T-cell (primary cell): ENCODE data around the gene HNRNPA1L2. TPM values are rescaled to one million over a fixed set of nuclear protein-coding genes. Genes with fewer than 3 reads are reported as not detected.
A peak's percentile ranks its signal among the peaks of the same experiment; 100 is the strongest.
"Not testable (repeated sequence)": the region's sequence is repeated elsewhere in the genome, so short reads cannot be mapped to it uniquely, and the experiment has no call there.

Experiments used
- ATAC-seq, 4 experiments: fragments of 200-7000 bp in 3 of 4; fragments of 150-1000 bp in 1 of 4; cut with Tn5 transposase; replicated peaks in 1 of 4; 1 replicate in 3 of 4; 2 replicates in 1 of 4; pipeline ENCODE4 v1.10.0; 2021; ENCODE audit warnings: moderate library complexity in 3 of 4, mild to moderate bottlenecking in 2 of 4, moderate number of reproducible peaks in 1 of 4
- CTCF ChIA-PET, 2 donors: fragments of 300-600 bp; sonication (Branson Sonifier 250); formaldehyde crosslinking; loops; one replicate each; lab custom pipeline; 2022; ENCODE audit warnings: antibody characterized with exemption in 2 of 2; lab: Charles Lee
- POLR2A ChIA-PET, 2 donors: fragments of 300-600 bp; sonication (Branson Sonifier 250); formaldehyde crosslinking; loops; one replicate each; lab custom pipeline; 2022; ENCODE audit warnings: antibody characterized with exemption in 2 of 2; lab: Charles Lee
- DNase-seq, 35 experiments: peaks; one replicate each; pipeline versions ENCODE4 v3.0.0 to v3.0.0-alpha.2; 2013 to 2023
- H3K27ac ChIP-seq: one replicate; pipeline ENCODE4 v1.5.1; 2013; ENCODE audit warnings: low read length
- H3K27me3 ChIP-seq, 2 experiments: replicated peaks in 1 of 2; 1 replicate in 1 of 2; 2 replicates in 1 of 2; pipeline versions ENCODE4 v1.6.1 to v1.7.0; 2013; ENCODE audit warnings: low read length in 1 of 2, mixed read lengths in 1 of 2; ENCODE audit not compliant: control insufficient read depth in 2 of 2, insufficient read depth in 2 of 2; ENCODE audit errors: extremely low read depth in 1 of 2
- H3K36me3 ChIP-seq, 2 donors: 1 replicate in 1 of 2; 2 replicates in 1 of 2; pipeline versions ENCODE4 v1.6.1 to v1.7.0; 2013; ENCODE audit warnings: low read length in 1 of 2; ENCODE audit not compliant: control insufficient read depth in 2 of 2, insufficient read depth in 1 of 2; ENCODE audit errors: extremely low read depth in 1 of 2
- H3K4me1 ChIP-seq, 2 experiments: 1 replicate in 1 of 2; 2 replicates in 1 of 2; pipeline versions ENCODE4 v1.6.1 to v1.7.0; 2013; ENCODE audit warnings: low read length in 2 of 2, mixed read lengths in 1 of 2; ENCODE audit not compliant: insufficient read depth in 2 of 2, control insufficient read depth in 1 of 2; ENCODE audit errors: extremely low read depth in 1 of 2
- H3K4me3 ChIP-seq, 2 donors: 1 replicate in 1 of 2; 2 replicates in 1 of 2; pipeline versions ENCODE4 v1.5.1 to v1.7.0; 2013; ENCODE audit warnings: mild to moderate bottlenecking in 2 of 2, low read length in 1 of 2, moderate library complexity in 1 of 2; ENCODE audit not compliant: control insufficient read depth in 1 of 2; ENCODE audit errors: extremely low read depth in 1 of 2
- H3K9me3 ChIP-seq: 2 replicates; pipeline ENCODE4 v1.7.0; 2013
- H3K27ac Mint-ChIP-seq, 2 donors: one replicate each; pipeline ENCODE4 v1.8.0; 2020 to 2021; ENCODE audit warnings: mild to moderate bottlenecking in 2 of 2, mixed read lengths in 2 of 2
- H3K27me3 Mint-ChIP-seq, 2 donors: one replicate each; pipeline ENCODE4 v1.8.0; 2021 to 2022; ENCODE audit warnings: mixed read lengths in 2 of 2
- H3K36me3 Mint-ChIP-seq: one replicate; pipeline ENCODE4 v1.8.0; 2021; ENCODE audit warnings: mixed read lengths
- H3K4me1 Mint-ChIP-seq, 3 donors: one replicate each; pipeline ENCODE4 v1.8.0; 2020 to 2022; ENCODE audit warnings: mixed read lengths in 3 of 3, mild to moderate bottlenecking in 1 of 3
- H3K4me3 Mint-ChIP-seq, 3 donors: one replicate each; pipeline ENCODE4 v1.8.0; 2020 to 2022; ENCODE audit warnings: mild to moderate bottlenecking in 3 of 3, mixed read lengths in 3 of 3, moderate library complexity in 3 of 3
- H3K9me3 Mint-ChIP-seq, 3 donors: one replicate each; pipeline ENCODE4 v1.8.0; 2020 to 2022; ENCODE audit warnings: mixed read lengths in 3 of 3
- WGBS: methylation state at CpG from one replicate; pipeline ENCODE4 v1.1.5; 2013; ENCODE audit warnings: missing lambda C conversion rate; ENCODE audit not compliant: insufficient coverage; 5-methylcytosine and 5-hydroxymethylcytosine counted together
- total RNA-seq, 35 experiments: library from RNA in 6 of 35; stranded (reverse) in 6 of 35; fragments of 120-200 nt in 1 of 35; gene quantifications; one replicate each; pipeline versions ENCODE4 v1.2.1 to v1.2.4 and lab custom pipeline; 2013 to 2026

The HNRNPA1L2 gene
- total RNA-seq, 5 donors from 2014 or later (not counting 1 experiment from before 2014, with no cell fraction given), result 14.0 to 17.1 (median 15.9) TPM

GRCh38 chr13:52609013-52609606 is 33.1 kb upstream of the HNRNPA1L2 start:
- H3K27me3 ChIP-seq, H3K4me1 Mint-ChIP-seq, H3K27ac ChIP-seq, H3K4me3 ChIP-seq, H3K36me3 ChIP-seq, H3K4me3 Mint-ChIP-seq, H3K9me3 Mint-ChIP-seq, H3K4me1 ChIP-seq, H3K36me3 Mint-ChIP-seq, H3K27ac Mint-ChIP-seq, H3K9me3 ChIP-seq: not testable (repeated sequence)
- POLR2A ChIA-PET, result interaction anchor here in 1 of 2 donors (0.7 kb wide), 1 partner anchor 643 kb away, joined by 3 read pairs; no protein-coding TSS in a partner anchor
- CTCF ChIA-PET, result interaction anchor here (1.0 to 1.9 kb wide), 4 partner anchors 359 to 362 kb away, joined by 3 to 10 read pairs (median 4); no protein-coding TSS in a partner anchor
- peak in 2 of 4 experiments; percentile 47 to 53 for ATAC-seq
- DNase-seq, result peak in 3 of 35 experiments; percentile 9 to 57 (median 9)
- WGBS, result 83% methylated on average over 8 of the region's 10 CpGs
- peaks cover 3 to 10% of the 10 kb centered on the region in 2 donors for H3K27me3 Mint-ChIP-seq

- DNase-seq, H3K4me3 Mint-ChIP-seq, H3K27me3 ChIP-seq, H3K27ac ChIP-seq, H3K9me3 ChIP-seq, H3K4me1 ChIP-seq, H3K4me3 ChIP-seq, H3K27ac Mint-ChIP-seq, ATAC-seq, H3K36me3 ChIP-seq, H3K9me3 Mint-ChIP-seq, H3K36me3 Mint-ChIP-seq, POLR2A ChIA-PET: not testable (repeated sequence)
- CTCF ChIA-PET, result interaction anchor here (0.6 to 1.9 kb wide), 5 partner anchors 42 to 358 kb away, joined by 3 to 10 read pairs (median 7); partner anchors contain the start of gene SUGT1 (in 1 of the 2)
- no CpG with 5 or more reads among the region's 5 CpGs for WGBS
- peaks cover under 1 to 13% (median 3%) of the 10 kb centered on the region in 3 donors for H3K4me1 Mint-ChIP-seq
- H3K27me3 Mint-ChIP-seq, result peaks cover 3 to 10% of the 10 kb centered on the region in 2 donors
Measured at GRCh38 chr13:52610158-52610557, 32.1 kb upstream of the HNRNPA1L2 start.

DNA sequence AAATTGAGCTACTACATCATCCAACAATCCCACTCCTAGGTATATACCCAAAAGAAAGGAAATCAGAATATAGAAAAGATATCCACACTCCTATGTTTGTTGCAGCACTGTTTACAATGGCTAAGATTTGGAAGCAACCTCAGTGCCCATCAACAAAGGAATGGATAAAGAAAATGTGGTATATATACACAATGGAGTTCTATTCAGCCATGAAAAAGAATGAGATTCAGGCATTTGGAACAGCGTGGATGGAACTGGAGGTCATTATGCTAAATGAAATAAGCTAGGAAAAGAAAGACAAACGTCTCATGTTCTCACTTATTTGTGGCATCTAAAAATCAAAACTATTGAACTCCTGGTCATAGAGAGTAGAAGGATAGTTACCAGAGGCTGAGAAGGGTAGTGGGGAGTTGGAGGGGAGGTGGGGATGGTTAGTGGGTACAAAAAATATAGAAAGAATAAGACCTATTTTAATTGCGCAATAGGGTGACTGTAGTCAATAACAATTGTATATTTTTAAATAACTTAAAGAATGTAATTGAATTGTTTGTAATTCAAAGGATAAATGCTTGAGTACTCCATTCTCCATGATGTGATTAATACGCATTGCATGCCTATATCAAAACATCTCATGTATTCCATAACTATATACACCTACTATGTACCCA is 27.0 kb upstream of the HNRNPA1L2 start:
- Histone ChIP-seq H3K9me3 (no peaks in the 10 kb centered on the region), H3K27ac (no peak overlapping the region), H3K27me3 (peaks cover 0 to 2% of the 10 kb centered on the region in 2 experiments), H3K4me3 (no peak overlapping the region), H3K4me1 (peaks cover 3 to 22% of the 10 kb centered on the region in 2 experiments), H3K36me3 (no peaks in the 10 kb centered on the region)
- WGBS, result 100% methylated on average over 1 of the region's 4 CpGs
- Mint-ChIP-seq H3K4me3 (peak overlapping the region in 2 of 3 donors; percentile 40 to 62), H3K27me3 (peaks cover 0 to 7% of the 10 kb centered on the region in 2 donors), H3K4me1 (peaks cover 18 to 34% (median 26%) of the 10 kb centered on the region in 3 donors), H3K36me3 (no peaks in the 10 kb centered on the region), H3K27ac (peak overlapping the region in 1 of 2 donors; percentile 58), H3K9me3 (no peaks in the 10 kb centered on the region)
- DNase-seq, result no peak
- ChIA-PET CTCF (interaction anchor here in 1 of 2 donors (2.9 kb wide), 1 partner anchor 38 kb away, joined by 40 read pairs; the partner anchor contains the start of gene SUGT1), POLR2A (no interaction called here)
- no peak for ATAC-seq

GRCh38 chr13:52615812-52616211 is 26.4 kb upstream of the HNRNPA1L2 start:
- Histone ChIP-seq H3K9me3 (no peaks in the 10 kb centered on the region), H3K4me1 (peaks cover 3 to 22% of the 10 kb centered on the region in 2 experiments), H3K4me3 (no peak overlapping the region), H3K27ac (no peak overlapping the region), H3K36me3 (no peaks in the 10 kb centered on the region), H3K27me3 (no peaks in the 10 kb centered on the region)
- CTCF ChIA-PET, result interaction anchor here (0.8 to 2.9 kb wide), 2 partner anchors 37 to 352 kb away, joined by 3 to 40 read pairs; partner anchors contain the start of gene SUGT1 (in 1 of the 2)
- Mint-ChIP-seq H3K27me3 (peaks cover 0 to 7% of the 10 kb centered on the region in 2 donors), H3K4me1 (peaks cover 21 to 38% (median 30%) of the 10 kb centered on the region in 3 donors), H3K27ac (peak overlapping the region; percentile 95 to 98), H3K4me3 (peak overlapping the region; percentile 97 to 98 (median 98)), H3K36me3 (no peaks in the 10 kb centered on the region), H3K9me3 (no peaks in the 10 kb centered on the region)
- WGBS, result 70% methylated on average over 1 of the region's 5 CpGs
- POLR2A ChIA-PET, result interaction anchor here in 1 of 2 donors (0.7 kb wide), 1 partner anchor 815 kb away, joined by 4 read pairs; no protein-coding TSS in a partner anchor
- DNase-seq, result peak in 1 of 35 experiments; percentile 23
- no peak for ATAC-seq

DNA sequence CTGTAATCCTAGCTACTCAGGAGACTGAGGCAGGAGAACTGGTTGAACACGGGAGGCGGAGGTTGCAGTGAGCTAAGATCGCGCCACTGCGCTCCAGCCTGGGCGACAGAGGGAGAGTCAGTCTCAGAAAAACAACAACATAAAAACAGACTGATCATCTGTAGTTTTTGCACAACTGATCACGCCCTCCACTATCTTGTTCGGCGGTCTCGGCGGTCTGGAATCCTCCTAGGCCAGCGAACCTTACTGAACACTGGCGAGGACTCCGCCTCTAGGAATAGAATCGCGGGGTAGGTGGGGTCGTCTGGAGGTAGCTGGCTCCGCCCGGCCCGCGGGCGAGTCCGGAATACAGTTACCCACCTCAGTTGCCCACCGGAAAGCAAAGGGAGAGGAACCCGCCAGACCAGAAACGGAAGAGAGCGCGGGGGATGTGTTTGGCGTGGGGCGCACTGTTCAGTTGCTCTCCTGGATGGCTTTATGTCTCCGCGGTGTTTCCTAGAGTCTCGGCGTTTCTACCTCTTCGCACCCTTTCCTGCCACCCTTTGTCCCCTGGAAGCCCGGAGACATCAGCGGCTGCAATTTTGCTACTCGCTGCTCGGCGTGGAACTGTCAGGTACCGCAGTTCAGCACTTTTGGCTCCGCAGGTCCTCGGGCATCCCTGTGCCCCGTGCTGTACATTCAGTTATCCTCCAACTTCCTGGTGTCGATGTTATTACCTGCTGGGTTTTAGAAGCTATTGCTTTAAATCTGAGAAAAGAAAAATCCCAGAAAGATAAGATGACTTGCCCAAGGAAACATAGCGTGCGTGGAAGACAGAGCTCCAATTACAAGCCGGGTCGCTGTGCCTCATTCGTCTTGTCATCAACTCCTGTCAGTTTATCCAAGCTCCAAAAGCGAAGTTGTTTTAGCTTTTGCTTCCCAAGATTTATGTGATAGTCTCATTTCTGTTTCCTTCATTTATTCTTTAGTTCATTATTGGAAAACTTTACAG is 24.9 kb upstream of the HNRNPA1L2 start:
- Histone ChIP-seq H3K4me1 (peaks cover 3 to 22% of the 10 kb centered on the region in 2 experiments), H3K9me3 (no peaks in the 10 kb centered on the region), H3K27me3 (no peaks in the 10 kb centered on the region), H3K4me3 (peak overlapping the region; percentile 76 to 96), H3K36me3 (no peaks in the 10 kb centered on the region), H3K27ac (peak overlapping the region; percentile 50)
- CTCF ChIA-PET, result interaction anchor here (0.6 to 2.9 kb wide), 4 partner anchors 12 to 815 kb away, joined by 3 to 40 read pairs (median 4); partner anchors contain the start of gene SUGT1 (in 2 of the 2)
- Mint-ChIP-seq H3K27me3 (no peaks in the 10 kb centered on the region), H3K27ac (peak overlapping the region; percentile 95 to 98), H3K9me3 (no peaks in the 10 kb centered on the region), H3K36me3 (peaks cover 5% of the 10 kb centered on the region), H3K4me1 (peaks cover 32 to 49% (median 37%) of the 10 kb centered on the region in 3 donors), H3K4me3 (peak overlapping the region; percentile 97 to 98 (median 98))
- under 1% methylated on average over 46 of the region's 51 CpGs for WGBS
- peak; percentile 67 to 89 (median 79) for DNase-seq
- POLR2A ChIA-PET, result interaction anchor here (0.6 to 2.0 kb wide), 6 partner anchors 35 to 1166 kb away, joined by 3 to 11 read pairs (median 4); partner anchors contain the start of gene SUGT1 (in 1 of the 2)
- ATAC-seq, result peak; percentile 95 to 97 (median 96)
